Measurements from ENCODE around the gene BID.
"Not testable (repeated sequence)": the region's sequence is repeated elsewhere in the genome, so short reads cannot be mapped to it uniquely, and the experiment has no call there.

The BID gene

DNA sequence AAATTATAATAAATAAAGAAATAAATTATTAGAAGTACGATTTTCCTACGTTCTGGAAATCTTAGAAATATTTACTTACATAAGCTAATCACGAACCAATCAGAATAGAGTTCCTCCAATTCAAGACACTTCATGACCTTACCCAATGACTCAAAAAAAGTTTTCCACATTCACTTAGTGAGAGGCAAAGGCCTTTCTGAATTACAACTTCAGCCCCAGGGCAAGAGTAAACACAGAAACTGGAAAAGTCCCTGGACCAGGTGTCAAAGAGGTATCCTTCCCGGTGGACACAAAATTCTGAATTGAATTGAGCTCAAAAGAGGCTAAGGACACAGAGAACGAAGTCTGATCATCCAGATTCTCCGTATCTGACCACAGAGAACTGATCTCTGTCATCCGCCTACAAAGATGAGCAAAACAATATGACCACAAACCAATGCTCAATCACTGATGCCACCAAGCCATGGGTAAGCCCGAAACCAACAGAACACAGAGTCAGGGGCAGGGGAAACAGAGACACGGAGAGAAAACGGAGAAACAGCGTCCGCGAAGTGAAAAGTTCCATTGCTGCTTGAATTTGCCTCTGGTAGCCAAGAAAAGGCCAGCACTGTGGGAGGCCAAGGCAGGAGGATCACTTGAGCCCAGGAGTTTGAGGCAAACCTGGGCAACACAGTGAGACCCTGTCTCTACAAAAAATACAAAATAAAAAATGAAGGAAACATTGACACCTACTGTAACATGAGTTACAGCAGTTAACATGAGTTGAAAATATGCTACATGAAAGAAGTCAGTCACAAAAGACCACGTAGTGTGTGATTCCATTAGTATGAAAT is 6.8 kb downstream of the BID start:
- DNase-seq: peak; percentile 77

DNA sequence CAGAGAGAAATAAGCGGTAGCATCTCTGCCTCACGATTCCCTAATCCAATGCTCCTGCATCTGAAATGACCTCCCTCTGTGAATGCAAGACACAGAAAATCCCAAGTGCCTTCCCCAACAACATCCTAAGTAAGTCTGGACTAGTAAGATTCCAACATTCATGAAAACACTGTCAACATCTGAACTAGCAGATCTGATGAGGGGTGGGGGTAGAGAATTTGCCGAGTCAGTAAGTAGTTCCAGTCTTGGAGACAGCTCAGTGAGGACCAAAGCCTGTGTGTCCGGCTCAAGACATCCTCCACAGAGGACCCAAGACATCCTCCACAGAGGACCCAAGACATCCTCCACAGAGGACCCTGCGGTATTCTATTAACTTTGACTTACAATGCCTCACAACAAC is 9.4 kb downstream of the BID start:
- DNase-seq: not testable (repeated sequence)

DNA sequence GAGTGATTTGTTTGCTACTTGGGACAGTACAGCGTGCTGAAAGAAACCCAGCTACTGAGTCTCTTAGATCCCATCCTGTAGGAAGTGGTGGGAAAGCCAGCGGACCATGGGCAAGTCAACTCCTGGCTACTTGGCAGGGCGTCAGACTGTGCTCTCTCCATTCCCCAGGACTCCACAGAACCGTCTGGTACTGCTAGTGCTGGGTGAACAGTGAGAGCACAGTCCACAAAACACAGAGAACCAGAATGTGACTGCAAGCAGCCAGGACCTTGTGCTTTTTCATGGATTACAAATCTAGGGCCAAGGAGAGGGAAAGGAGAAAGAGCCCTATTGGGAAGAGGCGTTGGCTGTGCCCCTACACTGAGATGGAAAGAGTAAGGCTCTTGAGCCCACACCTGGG is 10.2 kb downstream of the BID start:
- no peak for DNase-seq

DNA sequence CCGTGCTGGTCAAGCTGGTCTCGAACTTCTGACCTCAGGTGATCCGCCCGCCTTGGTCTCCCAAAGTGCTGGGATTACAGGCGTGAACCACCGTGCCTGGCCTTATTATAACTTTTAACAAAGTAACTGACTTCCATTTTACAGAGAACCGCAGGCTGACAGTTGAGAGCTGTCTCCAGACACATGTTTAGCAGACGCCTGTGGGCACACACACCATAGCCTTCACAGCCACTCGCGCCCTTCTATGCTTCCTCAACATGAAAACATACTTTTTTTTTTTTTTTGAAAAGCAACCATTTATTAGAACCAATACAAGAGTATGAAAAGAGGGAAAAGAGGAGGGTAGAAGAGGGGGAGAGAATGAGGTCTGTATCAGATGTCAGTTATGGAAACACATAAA is 10.8 kb downstream of the BID start:
- not testable (repeated sequence) for DNase-seq

DNA sequence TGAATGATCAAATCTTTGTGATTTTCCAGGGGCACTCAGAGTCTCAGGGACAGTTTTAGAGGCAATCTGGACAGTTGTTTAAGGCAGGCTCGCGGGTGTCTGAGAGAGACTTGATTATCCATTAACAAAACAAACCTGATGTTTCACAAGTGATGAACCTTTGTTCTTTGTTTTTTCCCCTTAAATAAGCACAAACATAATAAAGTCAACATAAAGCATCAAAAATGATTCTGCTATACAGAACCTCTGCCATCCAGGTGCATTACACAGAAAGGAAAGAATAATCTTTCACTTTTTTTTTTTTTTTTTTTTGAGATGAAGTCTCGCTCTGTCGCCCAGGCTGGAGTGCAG is 13.2 kb downstream of the BID start:
- DNase-seq: no peak

DNA sequence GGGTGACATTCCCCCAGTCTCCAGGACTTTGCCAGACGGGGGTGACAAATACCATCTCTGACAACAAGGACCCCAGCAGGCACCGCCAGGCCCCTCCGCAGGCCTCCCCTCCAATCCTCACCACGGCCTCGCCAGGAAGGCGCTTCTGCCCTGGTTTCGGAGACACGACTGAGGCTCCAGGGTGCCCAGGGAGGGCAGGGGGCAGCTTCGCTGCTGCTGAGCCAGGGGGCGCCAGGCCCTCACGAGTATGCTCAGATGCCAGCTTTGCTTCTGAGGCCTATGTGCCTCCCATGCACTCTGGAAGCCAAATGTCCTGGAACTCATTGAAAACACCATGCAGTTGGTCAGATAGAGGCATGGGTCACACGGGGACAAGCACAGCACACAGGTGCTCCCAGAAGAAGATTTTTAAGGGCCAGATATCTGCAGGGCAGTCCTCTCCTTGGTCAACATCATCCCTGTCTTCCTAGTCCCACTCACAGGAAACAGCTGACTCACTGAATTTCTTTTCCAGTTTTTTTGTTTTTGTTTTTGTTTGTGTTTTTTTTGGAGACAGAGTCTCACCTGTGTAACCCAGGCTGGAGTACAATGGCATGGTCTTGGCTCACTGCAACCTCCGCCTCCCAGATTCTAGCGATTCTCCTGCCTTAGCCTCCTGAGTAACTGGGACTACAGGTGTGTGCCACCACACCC is 19.9 kb downstream of the BID start:
- peak; percentile 57 for DNase-seq

DNA sequence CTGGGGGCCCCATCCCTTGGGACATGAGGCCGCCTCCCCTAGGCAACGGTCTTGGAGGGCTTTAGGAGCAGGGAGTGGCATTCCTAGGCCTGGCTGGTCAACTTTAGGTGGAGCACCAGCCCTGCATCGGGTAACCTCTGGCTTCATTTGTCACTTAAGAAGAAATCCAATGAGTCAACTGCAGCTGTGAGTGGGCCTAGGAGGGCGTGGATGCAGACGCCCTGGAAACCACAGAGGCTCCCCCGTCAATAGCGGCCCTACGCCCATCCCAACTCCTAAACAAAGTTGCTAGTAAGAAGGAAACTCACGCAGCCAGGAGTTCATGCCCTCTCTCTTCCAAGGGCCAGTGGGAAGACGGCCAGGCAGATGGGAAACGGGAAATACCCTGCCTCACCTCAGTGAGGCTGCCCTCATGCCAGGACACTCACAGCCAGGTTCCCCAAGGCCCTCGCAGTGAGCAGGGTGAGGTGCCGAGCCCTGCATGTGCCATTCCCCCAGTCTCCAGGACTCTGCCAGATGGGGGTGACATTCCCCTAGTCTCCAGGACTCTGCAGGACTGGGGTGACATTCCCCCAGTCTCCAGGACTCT is 20.8 kb downstream of the BID start:
- DNase-seq: no peak

DNA sequence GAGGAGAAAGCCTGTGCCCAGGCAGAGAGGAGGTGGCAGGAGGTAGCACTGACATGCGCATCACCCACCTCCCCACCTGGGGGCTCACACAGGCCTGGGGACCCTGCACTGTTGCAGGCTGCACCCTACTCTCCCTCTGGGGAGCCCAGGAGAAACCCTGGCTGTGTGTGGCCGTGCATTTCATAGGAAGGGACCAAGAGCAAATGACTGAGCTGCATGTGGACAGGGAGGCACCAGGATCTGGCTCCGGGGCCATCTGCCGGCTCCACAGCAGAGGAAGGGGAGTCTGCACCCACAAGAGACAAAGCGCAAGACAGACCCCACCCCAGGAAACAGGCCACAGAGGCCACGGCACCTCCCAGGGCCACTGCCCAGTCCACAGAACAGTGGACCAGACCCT is 22.7 kb downstream of the BID start:
- DNase-seq: no peak

DNA sequence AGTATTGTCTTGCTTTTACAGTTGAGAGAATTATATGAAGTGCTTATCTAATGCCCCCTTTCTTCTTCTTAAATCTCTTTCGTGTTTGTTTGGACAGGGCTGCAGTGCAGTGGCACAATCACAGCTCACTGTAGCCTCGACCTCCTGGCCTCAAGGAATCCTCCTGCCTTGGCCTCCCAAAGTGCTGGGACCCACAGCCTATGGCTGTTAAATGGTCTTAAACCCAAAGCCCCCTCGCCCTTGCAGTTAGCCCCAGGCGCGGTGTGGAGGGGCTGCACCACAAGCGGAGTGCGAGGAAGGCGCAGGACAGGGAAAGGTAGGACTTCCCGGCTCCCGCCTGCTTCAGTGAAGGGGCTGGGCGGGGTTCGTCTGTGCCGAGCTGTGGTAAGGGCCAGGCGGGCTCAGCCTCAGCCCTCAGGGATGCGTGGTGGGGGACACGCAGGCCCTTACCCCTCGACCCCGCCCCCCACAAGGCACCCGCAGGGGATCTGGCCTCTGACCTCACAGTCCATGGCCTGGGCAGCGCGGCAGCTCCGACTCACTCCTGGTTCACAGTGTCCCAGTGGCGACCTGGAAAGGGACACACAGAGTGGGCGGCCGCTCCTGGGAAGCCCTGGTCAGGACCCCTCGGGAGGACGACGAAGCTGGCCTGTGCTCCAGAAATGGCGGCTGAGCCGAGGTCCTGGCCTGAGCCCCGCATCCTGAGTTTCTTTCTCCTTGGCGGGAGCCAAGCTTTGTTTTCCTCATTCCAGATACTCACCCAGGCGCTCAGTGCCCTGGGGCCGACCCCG is 24.5 kb downstream of the BID start:
- DNase-seq: no peak

DNA sequence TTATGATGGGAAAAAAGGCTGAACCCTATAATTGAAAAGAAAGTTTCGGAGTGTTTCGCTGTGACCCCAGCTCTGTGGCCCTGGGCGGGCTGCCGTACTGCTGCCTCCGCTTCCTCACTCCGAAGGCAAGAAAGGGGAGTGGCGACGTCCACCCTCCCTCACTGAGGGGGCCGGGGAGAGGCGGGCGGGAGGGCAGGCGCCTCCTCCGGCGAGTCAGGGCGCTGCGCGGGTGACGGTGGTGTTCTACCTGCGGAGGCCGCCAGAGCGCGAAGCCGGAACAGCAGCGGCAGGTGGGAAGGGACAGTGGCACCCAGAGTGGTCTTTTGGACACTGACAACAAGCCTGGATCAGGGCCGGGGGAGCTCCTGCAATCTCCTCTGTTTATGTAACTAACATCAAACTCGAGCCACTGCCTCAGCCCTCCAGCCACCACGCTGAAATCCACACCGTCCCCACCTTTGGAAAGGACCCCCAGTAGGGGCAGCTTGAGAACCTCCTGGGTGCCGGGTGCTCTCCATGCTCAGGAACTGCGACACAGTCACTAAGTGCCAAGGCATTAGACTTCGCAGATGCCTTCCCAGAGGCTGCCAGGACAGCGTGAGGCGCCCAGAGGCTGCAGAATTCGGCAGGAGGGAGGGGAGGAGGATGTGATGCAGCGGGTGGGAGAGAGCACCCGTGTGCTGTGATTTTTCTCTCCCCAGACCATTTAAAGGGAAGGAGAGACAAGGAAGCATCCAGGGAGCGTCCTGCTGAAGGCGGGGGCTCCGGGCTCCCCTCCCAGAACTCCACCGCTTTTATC is 25.5 kb downstream of the BID start:
- DNase-seq: no peak

DNA sequence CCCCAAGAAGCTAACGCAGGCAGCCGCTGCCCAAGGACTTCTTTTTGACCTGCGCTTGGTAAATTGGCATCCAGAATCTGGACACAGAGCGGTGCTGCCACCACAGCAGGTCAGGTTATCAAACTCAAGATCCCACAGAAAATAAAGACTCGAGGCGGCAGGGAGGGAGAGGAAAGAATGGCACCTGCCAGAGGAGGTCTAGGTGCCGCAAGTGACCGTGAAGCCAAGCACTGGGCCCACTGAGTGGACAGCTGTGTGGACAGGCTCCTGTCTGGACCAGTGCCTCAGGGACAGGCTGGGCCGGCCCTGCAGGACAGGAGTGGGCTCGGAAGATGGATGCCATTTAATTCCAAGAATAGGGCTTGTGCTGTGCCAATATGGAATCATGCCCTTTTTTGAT is 27.4 kb downstream of the BID start:
- DNase-seq: no peak

DNA sequence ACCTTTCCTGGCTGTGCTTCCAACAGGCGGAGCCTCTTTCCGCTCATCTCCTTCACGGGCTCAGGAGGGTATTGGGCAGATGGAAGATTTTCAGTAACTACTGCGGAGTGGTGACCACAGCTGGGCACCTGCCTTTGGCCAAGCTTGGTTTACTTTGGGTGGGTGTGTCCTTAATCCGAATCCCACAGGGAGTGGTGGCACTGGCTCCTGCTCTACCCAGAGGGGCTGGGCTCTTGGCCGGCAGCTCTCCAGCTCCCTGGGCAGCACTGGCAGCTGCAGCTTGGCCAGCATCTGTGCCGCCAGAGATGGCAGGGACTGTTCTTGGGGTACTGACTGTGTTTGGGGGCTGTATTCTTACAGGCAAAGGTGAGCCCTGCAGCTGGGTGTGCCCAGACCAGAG is 29.8 kb downstream of the BID start:
- DNase-seq: no peak

DNA sequence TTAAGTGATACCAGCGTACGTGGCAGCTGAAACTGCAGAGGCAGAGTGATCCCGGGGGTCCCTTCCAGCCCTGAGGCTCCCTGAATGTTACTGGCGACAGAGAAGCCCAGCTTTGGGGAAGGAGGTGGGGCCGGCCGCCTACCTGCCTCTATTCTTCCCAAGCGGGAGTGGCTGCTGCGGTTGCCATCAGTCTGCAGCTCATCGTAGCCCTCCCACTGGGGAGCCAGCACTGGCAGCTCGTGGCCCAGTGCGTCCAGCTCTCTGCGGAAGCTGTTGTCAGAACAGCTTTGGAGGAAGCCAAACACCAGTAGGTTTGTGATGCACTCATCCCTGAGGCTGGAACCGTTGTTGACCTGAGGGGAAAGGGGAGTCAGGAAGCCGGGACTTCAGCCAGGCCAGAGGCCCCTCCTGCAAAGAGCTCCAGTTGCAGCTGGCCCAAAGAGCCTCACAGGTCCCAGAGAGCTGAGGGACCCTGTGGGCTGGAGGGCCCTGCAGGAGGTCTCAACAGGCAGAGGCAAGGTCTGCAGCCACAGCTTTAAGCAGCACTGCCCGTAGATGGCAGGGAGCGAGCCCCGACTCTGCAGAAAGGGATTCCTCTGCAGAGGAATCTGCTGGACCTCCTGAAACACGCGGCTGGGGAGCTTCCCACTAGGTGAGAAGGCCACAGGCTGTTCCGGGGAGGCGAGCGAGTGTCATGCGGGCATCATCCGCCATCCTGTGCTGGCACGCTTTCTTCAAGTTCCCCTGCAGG is 30.4 kb downstream of the BID start:
- DNase-seq: no peak

DNA sequence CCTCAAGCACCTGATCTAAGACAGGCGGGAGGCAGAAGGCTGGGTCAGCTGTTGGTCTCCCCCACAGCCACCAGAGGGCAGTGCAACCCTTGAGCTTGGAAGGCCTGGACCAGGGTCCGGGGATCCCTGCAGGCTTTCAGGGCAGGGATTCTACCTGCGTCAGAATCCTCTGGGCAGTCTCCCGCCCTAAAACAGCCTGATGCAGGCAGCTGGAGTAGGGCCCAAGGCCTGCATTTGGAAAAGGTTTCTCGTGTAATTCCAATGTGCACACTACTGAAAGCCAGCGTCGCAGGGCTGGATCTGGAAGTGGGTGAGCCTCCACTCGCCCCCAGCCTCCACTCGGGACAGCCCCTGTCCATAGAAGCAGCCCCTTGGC is 31.8 kb downstream of the BID start:
- peak; percentile 81 for DNase-seq

DNA sequence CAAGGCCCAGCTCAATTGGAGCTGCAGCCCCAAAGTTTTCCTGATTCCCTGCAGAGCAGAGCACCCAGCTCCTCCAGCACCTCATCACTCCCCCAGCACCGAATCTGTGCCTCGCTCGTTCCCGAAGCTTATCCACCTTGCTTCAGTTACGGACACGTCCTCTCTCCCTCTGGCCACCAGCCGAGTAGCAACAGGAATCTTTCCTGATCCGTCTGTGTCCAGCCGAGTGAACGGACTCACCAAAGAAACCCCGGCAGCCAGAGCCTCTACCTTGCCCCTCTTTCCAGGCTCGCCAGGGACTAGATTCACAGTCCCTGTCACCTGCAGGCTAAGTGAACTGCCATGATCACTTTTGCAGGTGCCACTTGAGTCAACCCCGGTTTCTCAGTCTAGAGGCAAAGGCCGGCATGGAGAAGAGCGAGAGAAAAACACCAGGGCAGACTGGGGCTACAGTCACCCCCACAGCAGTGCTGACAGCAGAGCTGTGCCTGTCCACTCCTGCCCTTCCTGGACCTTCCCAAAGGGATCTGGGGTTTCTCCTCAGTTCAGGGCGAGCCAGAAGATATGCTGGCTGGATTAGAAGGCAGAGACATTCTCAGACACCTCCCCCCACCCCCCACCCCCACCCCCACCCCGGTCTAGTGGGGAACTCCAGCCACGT is 32.3 kb downstream of the BID start:
- DNase-seq: no peak

DNA sequence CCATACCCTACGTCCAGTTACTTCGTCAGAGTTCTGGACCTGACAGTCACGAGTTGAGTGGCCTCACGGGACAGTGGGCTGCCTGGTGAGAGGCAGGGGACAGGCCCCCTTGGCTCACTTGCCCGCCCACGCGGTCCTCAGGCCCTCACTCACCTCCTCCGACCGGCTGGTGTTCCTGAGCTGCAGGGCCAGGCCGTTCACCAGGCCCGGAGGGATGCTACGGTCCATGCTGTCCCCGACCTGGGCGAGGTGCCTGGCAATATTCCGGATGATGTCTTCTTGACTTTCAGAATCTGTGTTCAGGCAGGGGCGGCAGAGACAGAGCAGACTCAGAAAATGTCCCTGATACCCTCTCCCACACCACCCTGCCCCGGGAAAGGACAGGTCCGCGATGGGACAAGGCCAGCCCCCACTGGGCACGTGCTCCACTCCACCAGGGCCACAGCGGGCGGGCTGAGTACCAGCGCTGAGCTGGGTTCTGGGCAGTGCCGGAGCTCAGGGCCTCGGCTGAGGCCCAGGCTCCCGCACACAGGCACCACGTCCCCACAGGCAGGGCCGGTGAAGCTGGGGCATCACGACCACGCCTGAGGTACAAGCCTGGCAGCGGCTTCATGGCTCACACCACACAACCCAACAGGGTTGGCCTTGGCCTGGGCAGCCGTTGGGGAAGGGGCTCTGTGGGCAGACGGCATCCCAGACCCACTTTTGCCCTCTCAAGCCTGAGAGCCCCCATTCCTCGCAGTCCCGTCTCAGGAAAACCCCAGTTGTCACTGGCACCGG is 34.9 kb downstream of the BID start:
- no peak for DNase-seq

DNA sequence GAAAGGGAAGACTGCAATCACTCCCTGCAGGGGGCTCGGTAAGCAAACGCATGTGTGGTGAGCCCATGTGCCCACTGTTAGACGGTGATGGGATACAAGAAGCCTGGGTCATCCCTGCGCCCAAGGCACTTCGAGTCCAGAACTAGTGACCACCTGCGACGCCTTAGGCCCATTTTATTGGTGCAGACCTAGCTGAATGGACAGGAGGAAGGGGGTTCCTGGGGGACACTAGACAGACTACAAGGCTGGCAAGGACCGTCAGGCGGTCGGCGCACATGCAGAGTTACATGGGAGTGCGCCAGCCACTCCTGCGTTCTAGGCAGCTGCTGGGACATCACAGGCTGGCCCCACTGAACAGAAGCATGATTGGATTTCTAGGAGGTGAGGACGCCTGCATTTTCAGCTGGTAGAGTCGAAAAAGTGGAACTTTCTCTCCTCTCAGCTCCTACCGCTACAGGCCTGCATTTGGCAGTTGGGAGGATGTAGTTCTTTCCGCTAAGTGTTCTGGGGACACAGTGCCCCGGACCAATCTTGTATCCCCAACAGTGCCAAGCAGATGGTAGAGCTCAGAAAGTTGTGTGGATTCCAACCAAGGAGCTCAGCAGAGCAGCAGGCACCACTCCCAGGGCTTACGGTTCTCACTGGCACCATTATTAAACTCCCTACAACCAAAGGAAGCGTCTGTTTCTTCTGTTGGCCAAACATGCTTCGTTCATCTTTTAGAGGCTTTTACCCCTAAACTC is 35.7 kb downstream of the BID start:
- DNase-seq: no peak

DNA sequence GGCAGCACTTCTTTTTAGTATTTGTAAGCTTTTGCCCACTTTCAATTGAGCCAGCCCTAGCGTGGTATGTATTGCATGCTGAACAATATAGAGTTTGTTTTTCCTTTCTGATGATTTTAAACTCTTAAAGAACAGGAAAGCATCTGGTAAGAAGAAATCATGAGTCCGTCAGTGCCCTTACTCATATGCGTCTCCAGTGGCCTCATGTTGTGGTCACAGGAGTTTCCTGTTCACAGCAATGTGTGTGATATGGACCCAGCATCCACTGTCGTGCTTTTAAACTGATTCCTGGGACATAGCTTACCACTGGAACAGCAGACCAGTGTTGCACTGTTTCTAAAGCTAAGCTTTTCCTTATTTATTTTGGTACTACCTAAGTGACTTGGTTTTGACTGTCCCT is 40.1 kb downstream of the BID start:
- DNase-seq: peak; percentile 48

DNA sequence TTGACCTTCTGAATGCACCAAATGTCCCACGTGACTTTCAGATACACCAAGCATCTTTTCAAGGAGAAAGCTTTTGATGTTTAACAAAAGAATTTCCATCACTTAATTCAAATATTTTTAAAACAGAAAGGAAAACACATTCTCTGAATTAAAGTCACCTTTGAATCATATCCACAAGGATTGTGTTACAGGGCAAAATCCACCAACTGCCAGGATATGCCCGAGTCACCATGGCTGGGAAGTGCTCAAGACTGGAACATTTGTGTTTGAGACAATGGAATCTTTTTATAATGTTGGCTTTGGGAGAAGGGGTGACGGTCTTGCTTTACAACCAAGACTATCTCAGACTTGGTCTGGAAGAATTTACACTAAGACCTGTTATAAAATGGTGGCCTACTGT is 40.8 kb downstream of the BID start:
- DNase-seq: no peak
